Measurements from ENCODE around the gene HOXB5.

HOXB5 gene

DNA sequence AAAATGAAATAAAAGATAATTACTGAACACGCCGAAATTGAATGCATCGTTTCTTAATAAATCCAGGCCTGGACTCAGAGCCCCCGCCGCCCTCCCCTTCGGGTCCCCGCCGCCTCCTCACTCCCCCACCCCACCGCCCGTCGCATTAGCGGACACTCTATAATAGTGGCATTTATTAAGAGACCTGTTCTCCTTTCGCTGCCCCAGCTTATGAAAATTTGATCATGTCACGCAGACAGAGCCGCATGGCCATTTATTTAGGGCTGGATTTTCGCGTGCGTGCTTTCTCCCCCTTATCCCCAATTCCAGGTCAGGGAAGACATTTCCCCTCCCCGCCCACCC, 42.4 kb downstream of the HOXB5 start:
- DNase-seq (ENCODE audit: low read depth in 2 of 3, low spot score in 1 of 3): no peak

DNA sequence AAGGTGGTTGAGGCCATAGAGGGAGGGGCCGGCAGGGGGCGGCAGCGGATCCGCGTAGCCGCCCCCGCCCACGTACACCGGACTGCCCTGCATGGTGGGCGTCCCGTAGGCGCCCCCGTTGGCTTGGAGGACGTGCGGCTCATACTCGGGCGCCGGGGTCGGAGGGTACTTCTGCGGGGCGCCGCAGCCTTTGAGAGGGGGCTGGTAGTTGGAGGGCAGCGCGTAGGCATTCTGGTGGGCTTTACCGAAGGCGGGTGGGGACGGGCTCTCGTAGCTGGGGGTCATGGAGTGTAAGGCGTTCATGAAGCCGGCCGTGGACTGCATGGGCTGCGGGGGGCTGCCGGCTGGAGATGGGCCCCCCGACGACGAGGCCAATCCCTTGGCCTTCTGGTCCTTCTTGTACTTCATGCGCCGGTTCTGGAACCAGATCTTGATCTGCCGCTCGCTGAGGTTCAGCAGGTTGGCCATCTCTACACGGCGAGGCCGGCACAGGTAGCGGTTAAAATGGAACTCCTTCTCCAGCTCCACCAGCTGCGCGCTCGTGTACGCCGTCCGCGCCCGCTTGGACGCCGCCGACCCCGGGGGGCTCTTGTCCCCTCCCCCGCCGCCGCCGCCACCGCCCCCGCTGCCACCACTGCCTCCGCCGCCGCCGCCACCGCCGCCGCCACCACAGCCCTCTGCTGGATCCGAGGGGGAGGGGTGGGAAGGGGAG, 42.9 kb downstream of the HOXB5 start:
- DNase-seq (ENCODE audit: low read depth in 2 of 3, low spot score in 1 of 3): no peak

DNA sequence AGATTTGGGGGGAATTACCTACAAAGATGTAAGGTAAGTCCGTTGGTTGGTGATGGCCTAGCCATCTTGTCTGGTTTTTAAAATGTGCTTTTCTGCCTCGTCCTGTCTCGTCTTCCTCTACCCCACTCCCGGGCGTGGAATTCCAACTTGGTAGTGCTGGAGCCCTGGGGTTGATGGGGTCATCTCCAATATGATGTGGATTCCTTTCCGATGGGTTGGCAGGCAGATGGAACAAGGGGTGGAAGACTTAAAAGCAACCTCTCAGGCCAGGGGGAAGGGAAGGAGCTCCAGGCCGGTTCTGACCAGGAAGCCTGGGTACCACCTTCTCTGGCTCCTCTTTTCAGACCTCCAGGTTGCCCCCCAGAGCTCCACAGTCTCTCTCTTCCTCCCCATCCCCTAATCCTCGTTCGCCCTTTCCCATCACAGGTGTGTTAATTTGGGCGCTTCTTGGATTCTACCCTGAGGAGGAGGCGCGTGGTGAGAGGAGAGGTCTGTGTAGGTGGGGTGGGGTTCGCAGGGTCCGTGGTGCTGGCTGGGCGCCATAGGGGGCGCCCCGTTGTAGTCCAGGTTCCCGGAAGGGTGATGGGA, 43.6 kb downstream of the HOXB5 start:
- DNase-seq (ENCODE audit: low read depth in 2 of 3, low spot score in 1 of 3): no peak

DNA sequence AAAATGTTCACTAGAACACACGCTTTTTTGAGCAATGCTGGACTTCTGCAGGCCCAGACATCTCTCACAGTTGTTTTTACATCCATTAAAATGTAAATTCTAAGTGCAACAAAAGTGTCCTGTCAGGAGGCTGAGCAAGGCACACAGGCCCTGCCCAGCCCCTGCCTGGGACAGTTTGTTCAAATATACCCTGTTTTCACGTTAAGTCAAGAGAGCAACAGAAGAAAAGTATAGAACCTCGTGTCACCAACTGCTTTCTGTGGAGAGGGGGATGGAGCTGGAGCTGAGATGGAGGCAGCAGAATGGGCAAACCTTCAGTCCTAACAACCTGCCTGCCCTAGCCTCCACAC, 44.3 kb downstream of the HOXB5 start:
- DNase-seq (ENCODE audit: low read depth in 2 of 3, low spot score in 1 of 3): no peak

DNA sequence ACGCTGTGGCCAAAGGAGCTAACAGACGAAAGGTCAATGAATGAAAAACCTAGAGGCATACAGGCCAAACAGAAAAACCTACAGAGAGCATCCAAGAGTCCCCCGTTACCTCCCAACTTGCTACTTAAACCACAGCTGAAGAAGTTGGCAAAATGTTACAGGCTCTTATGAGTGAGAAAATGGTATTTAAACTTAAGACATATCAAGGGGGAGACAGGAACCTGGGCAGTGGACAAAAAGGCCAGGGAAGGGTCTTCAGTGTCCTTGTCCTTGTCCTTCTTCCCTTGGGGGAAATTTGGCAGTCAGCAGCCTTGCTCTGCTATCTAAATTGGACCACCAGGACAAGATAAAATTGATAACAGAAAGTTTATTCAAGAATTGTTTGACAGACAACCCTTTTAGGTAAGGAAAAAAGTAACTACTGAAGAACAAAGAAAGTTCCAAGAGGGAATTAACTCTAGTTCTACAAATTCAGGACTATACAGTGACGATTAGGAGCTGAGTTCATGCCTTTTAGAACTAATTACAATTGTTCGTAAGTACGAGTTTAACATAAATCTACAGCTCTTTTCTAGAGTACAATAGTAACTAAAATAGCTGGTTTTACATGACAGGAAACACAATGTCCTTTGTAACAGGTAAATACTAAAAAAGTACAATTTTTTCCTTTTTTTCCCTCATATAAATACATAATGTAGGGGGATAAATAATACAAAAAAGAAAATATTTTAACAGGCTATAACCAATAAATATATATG, 44.9 kb downstream of the HOXB5 start:
- DNase-seq (ENCODE audit: low read depth in 2 of 3, low spot score in 1 of 3): no peak

DNA sequence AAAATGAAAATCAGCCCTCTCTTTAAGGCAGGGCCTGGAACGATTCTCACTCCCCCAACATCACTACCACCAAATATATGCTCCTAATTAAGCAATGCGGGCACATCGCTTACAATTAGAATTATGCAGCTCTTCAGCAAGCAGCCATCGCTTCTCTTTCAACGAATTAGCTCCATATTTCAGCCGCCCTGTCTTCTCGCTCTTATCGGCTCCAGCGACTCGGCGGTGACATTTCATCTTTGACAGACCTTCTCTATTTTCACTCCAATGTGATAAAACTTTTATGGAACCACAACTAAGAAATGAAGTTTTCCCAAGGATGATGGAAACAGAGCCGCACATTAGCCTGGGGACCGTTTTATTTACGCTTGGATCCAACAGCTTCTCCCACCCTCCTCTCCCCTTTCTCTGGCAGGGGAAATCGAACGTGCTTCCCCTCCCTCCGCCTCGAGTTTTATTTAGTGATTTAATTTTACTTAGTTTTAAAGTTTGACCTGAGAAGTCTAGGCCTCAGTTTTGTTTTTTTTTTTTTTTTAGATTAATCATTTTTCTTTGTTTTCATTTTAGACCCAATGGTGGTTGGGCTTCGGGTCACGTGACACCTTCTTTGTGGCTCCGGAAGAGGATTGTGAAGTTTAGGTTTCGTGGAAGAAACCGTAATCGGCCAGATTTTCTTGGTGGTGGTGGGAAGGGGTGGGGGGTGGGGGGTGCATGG, 45.6 kb downstream of the HOXB5 start:
- DNase-seq (ENCODE audit: low read depth in 2 of 3, low spot score in 1 of 3): peak in 1 of 3 donors; percentile 27

DNA sequence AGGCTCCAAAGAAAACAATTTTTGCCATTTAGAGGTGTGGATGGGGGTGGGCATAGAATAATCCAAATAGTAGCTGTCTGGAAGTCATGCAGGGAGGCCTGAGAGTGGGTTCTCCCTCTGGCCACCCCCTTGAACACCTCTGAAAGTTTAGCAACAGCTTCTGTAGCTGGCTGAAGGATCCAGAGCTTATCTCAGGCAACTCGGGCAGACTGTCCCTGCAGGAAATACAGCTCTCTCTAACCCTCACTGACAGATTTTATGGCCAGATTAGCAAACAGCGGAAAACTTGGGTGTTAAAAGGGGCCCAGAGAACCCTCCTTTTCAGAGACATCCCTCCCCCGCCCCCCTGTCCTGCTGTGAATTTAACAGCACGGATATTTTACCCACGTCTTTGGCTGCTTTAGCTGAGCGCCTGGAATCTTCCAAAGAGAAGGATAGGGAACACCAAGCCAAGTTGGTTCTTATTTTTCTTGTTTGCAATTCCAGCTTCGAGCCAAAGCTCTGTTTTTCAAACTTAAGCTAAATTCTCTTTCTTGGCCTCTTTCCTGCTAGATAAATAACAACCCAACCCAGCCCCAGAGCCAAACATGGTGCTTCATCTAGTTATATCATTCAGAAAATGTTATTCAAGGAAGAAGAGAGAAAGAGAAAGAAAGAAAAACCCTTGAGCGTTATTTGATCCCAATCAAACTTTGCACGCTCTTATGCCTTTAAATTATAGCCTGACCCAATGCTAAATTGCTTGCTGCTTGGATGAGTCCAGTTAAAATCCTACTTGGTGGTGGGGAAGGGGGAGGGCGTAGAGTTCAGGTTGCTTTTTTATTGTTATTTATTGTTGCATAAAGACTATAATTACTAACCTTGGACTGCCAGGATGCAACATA, 46.4 kb downstream of the HOXB5 start:
- no peak for DNase-seq (ENCODE audit: low read depth in 2 of 3, low spot score in 1 of 3)

DNA sequence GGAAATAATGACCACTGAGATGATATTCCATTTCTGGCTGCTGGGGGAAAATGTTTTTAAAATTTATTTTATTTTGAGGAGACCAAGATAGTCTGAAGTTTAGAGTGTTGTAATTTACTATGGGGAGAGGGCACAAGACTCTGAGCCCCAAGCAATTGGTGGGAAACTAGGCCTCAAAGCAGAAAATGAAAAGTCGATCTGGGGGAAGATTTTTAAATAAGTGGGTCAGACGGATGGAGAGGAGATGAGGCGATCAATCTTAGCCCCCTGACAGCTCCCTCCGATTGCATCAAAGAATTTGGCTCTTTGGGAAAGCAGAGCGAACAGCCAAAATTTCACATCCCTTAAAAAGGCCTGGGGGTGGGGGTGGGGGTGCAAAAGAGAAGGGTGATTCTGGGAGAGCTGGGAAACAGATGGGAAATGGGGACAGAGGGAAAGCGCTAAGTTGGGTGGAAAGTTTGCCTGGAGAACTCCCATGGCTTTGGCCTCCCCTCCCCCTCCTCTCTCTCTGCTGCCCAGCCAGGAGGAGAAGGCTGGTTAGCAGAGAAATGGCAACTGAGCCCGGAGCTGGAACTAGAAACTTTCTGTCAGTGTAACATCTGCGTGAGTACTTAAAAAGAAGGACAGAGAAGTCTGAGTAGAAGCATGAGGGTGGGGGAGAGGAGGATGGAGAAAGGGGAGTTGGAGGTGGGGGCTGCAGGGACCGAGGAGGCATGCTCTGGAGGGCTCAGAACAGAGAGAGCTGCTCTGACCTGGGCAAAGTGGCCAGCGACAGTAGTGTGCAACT, 47.2 kb downstream of the HOXB5 start:
- DNase-seq (ENCODE audit: low read depth in 2 of 3, low spot score in 1 of 3): no peak

DNA sequence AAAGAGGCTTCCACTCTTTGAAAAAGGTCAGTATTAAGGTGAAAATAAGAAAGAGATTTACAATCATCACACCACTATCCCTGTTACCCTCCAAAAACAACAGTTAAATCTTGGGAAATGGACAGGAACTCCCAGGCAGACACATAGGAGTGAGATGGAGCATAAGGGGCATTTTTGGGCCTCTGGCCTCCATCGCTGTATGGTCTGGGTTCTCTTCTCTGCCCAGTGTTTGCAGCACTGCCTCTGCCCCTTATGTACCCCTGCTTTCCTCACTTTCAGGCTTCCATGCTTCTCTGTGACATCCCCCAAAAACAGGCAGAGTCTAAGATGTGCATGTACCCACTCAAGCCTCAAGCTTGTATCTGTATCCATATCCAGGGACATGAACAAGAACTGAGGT, 48.0 kb downstream of the HOXB5 start:
- DNase-seq (ENCODE audit: low read depth in 2 of 3, low spot score in 1 of 3): no peak

DNA sequence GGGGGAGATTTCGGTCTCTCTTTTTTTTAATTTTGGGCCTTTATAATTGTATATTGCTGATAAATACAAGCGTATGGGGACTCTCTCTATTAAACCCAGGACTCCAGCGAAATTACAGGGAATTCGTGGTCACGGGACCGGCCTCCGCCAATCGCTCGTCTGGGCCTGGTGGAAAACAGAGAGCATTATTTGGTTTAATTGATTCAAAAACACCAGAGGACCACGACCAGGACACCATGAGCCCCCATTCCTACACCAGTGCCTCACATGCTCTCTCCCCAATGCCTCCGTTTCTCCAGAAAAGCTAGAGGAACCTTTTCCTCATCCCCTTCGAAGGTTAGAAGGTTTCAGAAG, 48.6 kb downstream of the HOXB5 start, which contains the start of gene HOXB2:
TSS of gene HOXB2 (minus strand) at position 88 of the 354 bp plus-strand sequence. CDS start 198 bp downstream, outside the sequence.
- no peak for DNase-seq (ENCODE audit: low read depth in 2 of 3, low spot score in 1 of 3)

DNA sequence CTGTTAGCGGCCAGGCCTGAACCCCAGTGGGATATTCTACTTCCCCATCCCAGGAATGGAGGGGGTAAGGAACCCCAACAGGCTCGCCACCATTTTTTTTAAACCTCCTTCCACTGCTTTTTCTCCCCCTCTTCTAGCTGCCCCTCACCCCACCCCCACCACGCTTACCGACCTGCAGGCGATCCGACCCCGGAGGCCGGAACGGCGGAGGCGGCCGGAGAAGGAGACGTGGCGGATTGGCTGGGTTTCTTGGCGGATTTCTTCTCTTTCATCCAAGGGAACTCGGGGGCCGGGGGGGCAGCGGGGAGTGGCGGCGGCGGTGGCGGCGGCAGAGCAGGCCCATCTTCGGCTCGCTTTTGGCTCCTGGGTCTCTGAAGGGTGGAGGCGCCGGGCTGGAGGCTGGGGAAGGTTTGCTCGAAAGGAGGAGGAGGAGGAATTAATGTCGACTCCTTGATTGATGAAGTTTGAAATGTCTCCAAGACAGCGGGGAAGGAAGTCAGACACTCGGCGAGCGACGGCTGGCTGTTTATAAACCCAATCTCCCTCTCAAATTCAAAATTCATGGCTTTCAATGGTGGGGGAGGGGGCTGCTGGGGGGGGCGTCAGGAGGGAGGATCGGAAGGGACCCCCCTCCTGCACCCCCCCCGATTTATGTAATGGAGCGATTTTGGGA, 49.1 kb downstream of the HOXB5 start:
- peak in 1 of 3 donors; percentile 23 for DNase-seq (ENCODE audit: low read depth in 2 of 3, low spot score in 1 of 3)

DNA sequence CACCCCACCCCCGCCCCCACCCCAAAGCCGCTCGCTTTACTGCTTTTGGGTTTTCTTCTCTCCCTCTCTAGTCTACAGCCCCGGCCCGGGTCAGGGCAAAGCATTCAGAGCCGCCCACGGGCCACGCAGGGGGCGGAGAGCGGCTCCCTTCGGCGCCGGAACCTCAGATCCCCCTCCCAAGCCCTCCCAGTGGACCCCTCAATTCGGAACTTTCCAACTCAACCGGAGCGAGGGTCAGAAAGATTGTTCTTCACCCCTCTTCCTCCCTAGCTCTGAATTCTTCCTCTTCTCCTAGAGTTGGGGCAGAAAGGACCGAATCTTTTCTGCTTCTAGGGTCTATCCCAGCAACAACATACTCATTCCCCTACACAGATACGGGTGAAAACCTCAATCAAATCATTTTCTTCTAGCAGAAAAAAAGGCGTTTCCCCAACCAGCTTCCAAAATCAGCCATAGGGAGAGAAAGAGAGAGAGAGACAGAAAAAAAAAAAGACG, 49.7 kb downstream of the HOXB5 start:
- peak in 2 of 3 donors; percentile 27 to 43 for DNase-seq (ENCODE audit: low read depth in 2 of 3, low spot score in 1 of 3)

DNA sequence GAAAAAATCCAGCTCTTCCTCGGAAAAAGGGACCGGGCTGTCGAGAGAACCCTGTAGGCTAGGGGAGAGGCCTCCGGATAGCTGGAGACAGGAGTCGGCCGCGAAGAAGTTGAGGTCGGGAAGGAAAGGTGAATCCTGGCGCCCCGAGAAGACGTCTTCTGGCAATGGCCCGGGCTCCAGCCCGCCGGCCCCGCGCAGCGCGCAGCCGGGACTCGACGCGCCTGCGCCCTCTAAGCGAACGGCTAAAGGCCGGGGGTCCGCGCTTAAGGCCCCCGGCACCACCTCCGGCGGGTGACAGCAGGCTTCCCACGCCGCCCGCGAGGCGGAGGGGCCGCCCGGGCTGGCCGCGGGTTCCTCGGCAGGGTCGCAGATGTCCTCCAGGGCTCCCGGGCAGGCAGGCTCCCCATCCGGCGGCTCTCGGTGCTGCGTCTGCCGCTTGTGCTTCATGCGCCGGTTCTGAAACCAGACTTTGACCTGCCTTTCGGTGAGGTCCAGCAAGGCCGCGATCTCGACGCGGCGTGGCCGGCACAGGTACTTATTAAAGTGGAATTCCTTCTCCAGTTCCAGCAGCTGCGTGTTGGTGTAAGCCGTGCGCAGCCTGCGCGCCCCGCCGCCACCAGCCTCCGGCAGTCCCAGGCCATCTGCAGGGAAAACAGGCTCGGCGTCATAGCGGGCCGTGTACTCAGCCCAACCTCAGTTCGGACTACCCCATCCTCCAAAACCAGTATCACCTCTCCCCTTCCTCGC, 50.3 kb downstream of the HOXB5 start:
- peak in 2 of 3 donors; percentile 39 to 46 for DNase-seq (ENCODE audit: low read depth in 2 of 3, low spot score in 1 of 3)

DNA sequence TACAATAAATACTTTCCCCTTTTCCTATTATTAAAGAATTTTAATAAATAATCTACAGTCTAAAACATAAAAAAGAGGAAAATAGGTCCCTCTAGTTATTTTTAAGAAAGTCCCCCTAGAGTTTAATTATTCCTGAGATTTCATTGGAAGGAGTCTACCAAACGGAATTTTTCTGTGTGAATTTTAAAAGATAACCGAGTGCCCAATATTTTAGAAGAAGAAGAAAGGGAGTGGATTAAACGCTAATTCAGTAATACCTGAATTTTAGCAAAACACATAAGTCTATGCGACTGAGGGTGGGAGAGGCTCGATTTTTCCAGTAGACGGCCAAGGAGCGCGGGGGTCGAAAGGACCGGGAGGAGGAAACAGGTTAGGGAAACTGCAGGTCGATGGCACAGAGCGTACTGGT, 50.9 kb downstream of the HOXB5 start:
- no peak for DNase-seq (ENCODE audit: low read depth in 2 of 3, low spot score in 1 of 3)

DNA sequence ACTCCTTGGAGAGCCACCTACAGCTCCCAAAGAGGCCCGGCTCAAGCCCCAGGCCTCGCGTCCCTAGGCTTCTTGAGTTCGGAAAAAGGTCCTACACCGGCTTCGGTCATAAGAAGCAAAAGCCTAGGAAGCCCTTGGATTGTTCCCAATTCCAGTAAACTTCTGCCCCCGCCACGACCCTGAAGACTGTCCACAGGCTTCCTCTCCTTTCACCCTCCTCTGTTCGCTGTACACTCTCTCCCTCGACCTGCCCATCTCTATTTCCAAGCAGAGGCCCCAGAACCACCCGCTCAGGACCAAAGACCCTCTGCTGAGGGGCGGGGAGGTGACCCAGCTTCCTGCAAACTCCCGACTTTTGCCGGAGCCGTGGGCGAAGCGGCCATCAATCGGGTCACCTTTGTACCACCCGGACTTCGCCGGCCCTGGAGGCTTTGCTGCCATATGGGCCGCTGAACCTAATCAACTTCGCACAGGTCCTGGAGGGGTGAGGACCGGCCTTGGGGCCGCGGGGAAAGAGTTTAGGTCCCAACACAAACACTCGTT, 51.4 kb downstream of the HOXB5 start:
- DNase-seq (ENCODE audit: low read depth in 2 of 3, low spot score in 1 of 3): no peak

DNA sequence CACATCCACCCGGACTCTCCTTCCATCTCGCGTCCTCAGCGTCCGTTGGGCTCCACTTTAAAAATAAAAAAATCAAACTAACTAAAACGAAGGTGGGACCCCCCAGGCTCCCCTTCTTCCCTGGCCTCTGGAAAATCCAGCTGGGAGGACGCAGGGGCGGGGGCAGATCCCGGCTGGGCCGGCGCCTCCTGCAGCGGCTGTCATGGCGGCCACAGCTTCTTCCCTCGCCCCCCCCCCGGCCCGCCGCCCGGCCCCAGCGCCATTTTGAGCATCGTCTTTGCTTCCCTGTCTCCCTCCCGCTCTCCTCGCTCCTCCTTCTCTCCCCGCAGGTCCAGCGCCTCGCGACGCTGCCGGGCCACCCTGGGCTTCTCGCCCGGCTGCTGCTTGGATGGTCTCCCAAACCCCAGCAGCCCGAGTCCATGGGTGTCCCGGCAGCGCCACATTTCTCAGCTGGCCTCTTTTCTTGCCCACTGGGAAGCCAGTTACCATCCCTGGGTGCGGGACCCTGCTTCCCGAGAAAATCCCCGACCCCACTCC, 51.9 kb downstream of the HOXB5 start:
- DNase-seq (ENCODE audit: low read depth in 2 of 3, low spot score in 1 of 3): peak in 1 of 3 donors; percentile 24
